Fibroblast of lung (primary cell): ENCODE measurements around the gene CFAP46. TPM values are rescaled to one million over a fixed set of nuclear protein-coding genes. Genes with fewer than 3 reads are reported as not detected.

Experiments
- DNase-seq, 2 donors: peaks; one replicate each; pipeline versions ENCODE4 v3.0.0 to v3.0.0-alpha.2; 2010; ENCODE audit warnings: low read depth in 2 of 2
- H2AFZ ChIP-seq: 2 replicates; pipeline ENCODE4 v1.5.1; 2012; ENCODE audit warnings: low read length, control low read depth, inconsistent platforms
- H3K27ac ChIP-seq: 2 replicates; pipeline ENCODE4 v1.5.1; 2011; ENCODE audit warnings: low read length, control low read depth; ENCODE audit not compliant: insufficient read depth
- H3K27me3 ChIP-seq: 2 replicates; pipeline ENCODE4 v1.5.1; 2011; ENCODE audit warnings: mild to moderate bottlenecking, low read length; ENCODE audit not compliant: control insufficient read depth, insufficient read depth
- H3K36me3 ChIP-seq: 2 replicates; pipeline ENCODE4 v1.5.1; 2011; ENCODE audit warnings: low read length; ENCODE audit not compliant: control insufficient read depth, insufficient read depth
- H3K4me1 ChIP-seq: 2 replicates; pipeline ENCODE4 v1.5.1; 2011; ENCODE audit warnings: low read length; ENCODE audit not compliant: control insufficient read depth, insufficient read depth; ENCODE audit errors: extremely low read depth
- H3K4me2 ChIP-seq: 2 replicates; pipeline ENCODE4 v1.5.1; 2011; ENCODE audit warnings: low read length, control low read depth; ENCODE audit not compliant: insufficient read depth; ENCODE audit errors: extremely low read depth
- H3K4me3 ChIP-seq, 4 experiments: fragments of 200-600 bp in 1 of 4; sonication (generic) in 1 of 4; replicated peaks in 1 of 4; 2 replicates each; pipeline ENCODE4 v1.5.1; 2011 to 2016; ENCODE audit warnings: low read length in 4 of 4, low read depth in 3 of 4, mild to moderate bottlenecking in 3 of 4, control low read depth in 2 of 4, inconsistent platforms in 1 of 4, mixed read lengths in 1 of 4; ENCODE audit not compliant: insufficient read depth in 1 of 4; ENCODE audit errors: control extremely low read depth in 1 of 4
- H3K79me2 ChIP-seq: 2 replicates; pipeline ENCODE4 v1.5.1; 2012; ENCODE audit warnings: mild to moderate bottlenecking, low read length, inconsistent platforms; ENCODE audit not compliant: control insufficient read depth, insufficient read depth
- H3K9ac ChIP-seq: 2 replicates; pipeline ENCODE4 v1.5.1; 2011; ENCODE audit warnings: mild to moderate bottlenecking, low read length, control low read depth; ENCODE audit not compliant: insufficient read depth
- H3K9me3 ChIP-seq: 2 replicates; pipeline ENCODE4 v1.5.1; 2012; ENCODE audit warnings: low read depth, low read length; ENCODE audit not compliant: control insufficient read depth, insufficient read depth
- H4K20me1 ChIP-seq: 2 replicates; pipeline ENCODE4 v1.5.1; 2011; ENCODE audit warnings: low read length; ENCODE audit not compliant: control insufficient read depth, insufficient read depth; ENCODE audit errors: extremely low read depth
- CTCF ChIP-seq, 2 donors: IDR thresholded peaks in 1 of 2; conservative IDR thresholded peaks in 1 of 2; 1 replicate in 1 of 2; 2 replicates in 1 of 2; pipeline ENCODE4 v1.5.1; 2011 to 2012; ENCODE audit warnings: low read length in 2 of 2, control low read depth in 1 of 2, inconsistent platforms in 1 of 2, low read depth in 1 of 2, mild to moderate bottlenecking in 1 of 2
- EZH2 ChIP-seq: IDR thresholded peaks from 2 replicates; pipeline ENCODE4 v1.5.1; 2012; ENCODE audit warnings: low read length, control low read depth, mild to moderate bottlenecking; ENCODE audit errors: missing control alignments
- polyA plus RNA-seq, 2 donors: library from polyadenylated mRNA; depleted of rRNA in 1 of 2; stranded (reverse) in 1 of 2; unstranded in 1 of 2; fragments of >200 nt; gene quantifications; 2 replicates each; pipeline ENCODE4 v1.2.1, GENCODE V29; 2011 to 2012; ENCODE audit warnings: missing spikeins in 1 of 2
- total RNA-seq: library from RNA; depleted of rRNA; stranded (reverse); fragments of >200 nt; gene quantifications from 2 replicates; pipeline ENCODE4 v1.2.1, GENCODE V29; 2014

Gene CFAP46
- total and polyA plus RNA-seq, 2 donors (not counting 1 experiment from before 2014, with no cell fraction given) = 0.25 to 0.66 TPM

- no peak for TF ChIP-seq EZH2
- no peak for TF ChIP-seq CTCF (conservative IDR thresholded peaks at IDR 0.05 in 1 of 2, IDR thresholded peaks at IDR 0.05 in 1 of 2; ENCODE audit: low read depth in 1 of 2, low read length in 2 of 2)
- H3K79me2 ChIP-seq = no peaks in the 10 kb centered on the region
Measured at GRCh38 chr10:132955479-132955878, 13.1 kb upstream of the CFAP46 start.

DNA sequence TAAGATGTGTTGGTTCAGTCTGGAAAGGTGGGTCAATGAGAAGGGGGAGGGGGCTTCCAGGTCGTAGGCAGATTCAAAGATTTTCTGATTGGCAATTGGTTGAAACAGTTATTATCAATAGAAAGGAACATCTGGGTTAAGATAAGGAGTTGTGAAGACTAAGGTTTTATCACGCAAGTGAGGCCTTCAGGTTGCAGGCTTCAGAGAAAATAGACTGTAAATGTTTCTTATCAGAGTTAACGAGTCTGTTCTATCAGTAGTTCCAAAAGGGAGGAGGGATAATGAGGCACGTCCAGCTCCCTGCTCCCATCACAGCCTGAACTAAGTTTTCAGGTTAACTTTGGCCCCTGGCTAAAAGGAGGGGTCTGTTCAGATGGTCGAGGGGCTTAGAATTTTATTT is 11.1 kb upstream of the CFAP46 start:
- no peak for DNase-seq
- Histone ChIP-seq H3K4me3 (no peak overlapping the region), H2AFZ (no peak overlapping the region), H4K20me1 (no peaks in the 10 kb centered on the region), H3K27ac (no peak overlapping the region), H3K36me3 (no peaks in the 10 kb centered on the region), H3K9ac (no peak overlapping the region), H3K4me2 (no peak overlapping the region), H3K79me2 (no peaks in the 10 kb centered on the region), H3K27me3 (peaks cover 2% of the 10 kb centered on the region), H3K9me3 (no peaks in the 10 kb centered on the region), H3K4me1 (no peaks in the 10 kb centered on the region)
- no peak for TF ChIP-seq CTCF (conservative IDR thresholded peaks at IDR 0.05 in 1 of 2, IDR thresholded peaks at IDR 0.05 in 1 of 2; ENCODE audit: low read depth in 1 of 2, low read length in 2 of 2)

More at GRCh38 chr10:132955479-132955878, 13.1 kb upstream of the CFAP46 start:
- Histone ChIP-seq H3K9ac (no peak overlapping the region), H3K9me3 (no peaks in the 10 kb centered on the region), H3K4me1 (no peaks in the 10 kb centered on the region), H2AFZ (no peak overlapping the region), H3K27me3 (peaks cover 2% of the 10 kb centered on the region), H3K4me3 (no peak overlapping the region), H3K4me2 (no peak overlapping the region), H4K20me1 (no peaks in the 10 kb centered on the region), H3K27ac (no peak overlapping the region), H3K36me3 (no peaks in the 10 kb centered on the region)
- no peak for DNase-seq

GRCh38 chr10:132951926-132952325 is 9.6 kb upstream of the CFAP46 start:
- Histone ChIP-seq H3K9ac (no peak overlapping the region), H3K4me3 (no peak overlapping the region), H4K20me1 (no peaks in the 10 kb centered on the region), H3K79me2 (no peaks in the 10 kb centered on the region), H3K36me3 (no peaks in the 10 kb centered on the region), H3K9me3 (no peaks in the 10 kb centered on the region), H3K27me3 (peaks cover 2% of the 10 kb centered on the region), H3K4me2 (no peak overlapping the region), H3K27ac (no peak overlapping the region), H2AFZ (no peak overlapping the region), H3K4me1 (no peaks in the 10 kb centered on the region)
- TF ChIP-seq CTCF (conservative IDR thresholded peaks at IDR 0.05 in 1 of 2, IDR thresholded peaks at IDR 0.05 in 1 of 2; ENCODE audit: low read depth in 1 of 2, low read length in 2 of 2) (no peak), EZH2 (no peak)
- no peak for DNase-seq
